Astrocyte of the cerebellum (primary cell): ENCODE data around the gene NCOA5.
"Not testable (repeated sequence)": the region's sequence is repeated elsewhere in the genome, so short reads cannot be mapped to it uniquely, and the experiment has no call there.

ENCODE experiments used
- DNase-seq: peaks from one replicate; pipeline ENCODE4 v3.0.0-alpha.2; 2011; ENCODE audit warnings: low read depth
- H3K4me3 ChIP-seq: 2 replicates; pipeline ENCODE4 v1.5.1; 2011; ENCODE audit warnings: mild to moderate bottlenecking, low read depth, low read length, moderate library complexity
- CTCF ChIP-seq: IDR thresholded peaks from 2 replicates; pipeline ENCODE4 v1.5.1; 2012; ENCODE audit warnings: low read length, low read depth, moderate library complexity, mild to moderate bottlenecking; ENCODE audit errors: missing control alignments
- in situ Hi-C: cut with HindIII; loops from 2 replicates; pipeline ENCODE4 v1.10.0; 2017; ENCODE audit warnings: low sequenced_read_pairs

Gene NCOA5

GRCh38 chr20:46104262-46104661 lies 14.5 kb upstream of the NCOA5 start:
- TF ChIP-seq CTCF: no peak

DNA sequence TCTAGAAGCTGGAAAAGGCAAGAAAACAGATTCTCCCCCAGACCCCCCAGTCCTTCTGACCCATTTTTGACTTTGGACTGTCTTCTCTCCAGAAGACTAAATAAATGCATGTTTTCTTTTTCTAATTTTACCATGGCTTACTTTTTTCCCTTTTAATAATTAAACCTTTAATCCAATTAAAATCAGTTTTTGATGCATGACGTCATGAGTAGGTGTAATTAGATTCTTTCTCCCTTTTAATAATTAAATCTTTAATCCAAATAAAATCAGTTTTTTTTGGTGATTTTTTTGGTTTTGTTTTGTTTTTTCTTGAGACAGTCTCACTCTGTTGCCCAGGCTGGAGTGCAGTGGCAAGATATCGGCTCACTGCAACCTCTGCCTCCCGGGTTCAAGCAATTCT lies 13.2 kb upstream of the NCOA5 start:
- no peak for DNase-seq
- no peak overlapping the region for H3K4me3 ChIP-seq
- in situ Hi-C loops: no loop called here
- TF ChIP-seq CTCF: no peak

More at GRCh38 chr20:46104262-46104661, 14.5 kb upstream of the NCOA5 start:
- in situ Hi-C loops: no loop called here
- H3K4me3 ChIP-seq: no peak overlapping the region
- DNase-seq: no peak

- DNase-seq: no peak
- no peak for TF ChIP-seq CTCF
- in situ Hi-C loops: no loop called here
- H3K4me3 ChIP-seq: no peak overlapping the region
Measured at GRCh38 chr20:46101957-46102356, 12.2 kb upstream of the NCOA5 start.

DNA sequence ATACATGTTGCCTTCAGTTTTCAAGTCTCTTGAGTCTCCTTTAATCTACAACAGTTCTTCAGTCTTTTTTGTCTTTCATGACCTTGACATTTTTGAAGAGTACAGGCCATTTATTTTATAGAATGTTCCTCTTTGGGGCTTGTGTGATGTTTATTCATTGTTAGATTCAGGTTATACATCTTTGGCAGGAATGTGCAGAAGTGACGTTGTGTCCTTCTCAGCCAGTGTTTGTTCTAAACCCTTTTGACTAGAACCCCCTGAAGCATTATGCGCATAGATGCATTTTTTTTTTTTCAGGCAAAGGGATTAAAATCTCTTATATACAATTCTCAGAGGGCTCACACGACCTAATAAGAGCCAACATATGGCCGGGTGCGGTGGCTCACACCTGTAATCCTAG lies 11.2 kb upstream of the NCOA5 start:
- no peak for TF ChIP-seq CTCF
- H3K4me3 ChIP-seq: no peak overlapping the region
- DNase-seq: no peak
- in situ Hi-C loops: no loop called here

- DNase-seq, in situ Hi-C loops, H3K4me3 ChIP-seq: not testable (repeated sequence)
Measured at GRCh38 chr20:46100444-46100843, 10.7 kb upstream of the NCOA5 start.

- H3K4me3 ChIP-seq: no peak overlapping the region
- no peak for DNase-seq
- no peak for TF ChIP-seq CTCF
- in situ Hi-C loops: no loop called here
Measured at GRCh38 chr20:46099491-46100287, 9.9 kb upstream of the NCOA5 start.

- DNase-seq: no peak
- in situ Hi-C loops: no loop called here
- no peak overlapping the region for H3K4me3 ChIP-seq
- peak; percentile 9 for TF ChIP-seq CTCF
Measured at GRCh38 chr20:46093531-46093930, 3.8 kb upstream of the NCOA5 start.

- H3K4me3 ChIP-seq, in situ Hi-C loops, DNase-seq: not testable (repeated sequence)
Measured at GRCh38 chr20:46091622-46092535, 2.1 kb upstream of the NCOA5 start.
